HG03442 (cell line): ENCODE results near the gene COPZ2.
"Not testable (repeated sequence)": the region's sequence is repeated elsewhere in the genome, so short reads cannot be mapped to it uniquely, and the experiment has no call there.

Source experiments
- ATAC-seq: cut with Tn5 transposase; IDR thresholded peaks from one replicate; pipeline ENCODE4 v1.9.1; 2021; ENCODE audit warnings: mild to moderate bottlenecking, moderate library complexity; ENCODE audit not compliant: unreplicated experiment

Gene COPZ2

DNA sequence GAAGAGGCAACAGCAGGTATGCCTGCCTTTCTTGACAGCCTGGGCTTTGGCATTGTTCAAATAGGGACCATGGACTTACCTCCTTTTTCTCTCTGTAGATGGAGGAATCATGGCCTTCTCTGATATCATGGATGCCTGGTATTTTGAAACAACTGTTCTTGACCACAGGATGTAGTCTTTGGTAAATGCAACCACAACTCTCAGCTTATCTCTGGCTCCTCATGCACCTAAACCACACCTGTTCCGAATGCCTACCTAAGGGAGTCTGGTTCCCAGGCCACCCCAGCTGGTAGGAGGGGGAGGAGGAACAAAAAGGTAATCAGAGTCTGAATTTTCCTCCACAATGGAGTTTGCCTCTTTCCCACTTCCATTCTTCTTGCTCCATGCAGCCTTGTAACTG is 47.9 kb downstream of the COPZ2 start:
- ATAC-seq = no peak

DNA sequence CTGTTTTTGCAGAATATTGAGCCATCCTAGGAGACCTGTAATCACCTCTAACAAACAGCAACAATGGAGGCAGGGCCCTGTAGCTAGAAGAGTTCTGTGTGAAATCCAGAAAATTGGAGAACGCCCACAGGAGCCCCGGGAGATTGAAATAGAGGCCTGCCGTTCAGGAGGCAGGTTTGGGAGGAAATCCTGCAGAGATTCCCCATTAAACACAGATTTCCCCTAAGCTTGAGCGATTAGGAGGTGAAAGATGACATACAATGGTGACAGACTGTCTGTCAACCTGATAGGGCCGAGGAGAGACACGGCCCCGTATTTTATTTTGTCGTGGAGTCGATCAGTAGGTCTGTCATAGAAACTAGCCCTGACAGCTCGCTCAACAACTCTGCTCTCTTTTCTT is 48.4 kb downstream of the COPZ2 start:
- no peak for ATAC-seq

DNA sequence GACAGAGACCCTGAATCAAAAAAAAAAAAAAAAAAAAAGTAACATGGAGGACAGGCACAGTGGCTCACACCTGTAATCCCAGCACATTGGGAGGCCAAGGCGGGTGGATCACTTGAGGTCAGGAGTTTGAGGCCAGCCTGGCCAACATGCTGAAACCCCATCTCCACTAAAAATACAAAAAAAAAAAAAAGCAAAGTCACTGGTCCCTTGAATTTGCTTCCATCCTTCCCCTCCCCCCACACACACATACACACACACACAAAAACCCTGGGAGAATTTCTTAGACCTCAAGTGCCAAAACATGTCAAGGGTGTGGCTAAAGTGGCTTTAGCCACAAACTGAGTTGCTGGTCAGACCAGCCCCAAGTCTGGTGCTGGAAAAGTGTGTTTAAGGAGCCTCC is 49.2 kb downstream of the COPZ2 start:
- not testable (repeated sequence) for ATAC-seq

DNA sequence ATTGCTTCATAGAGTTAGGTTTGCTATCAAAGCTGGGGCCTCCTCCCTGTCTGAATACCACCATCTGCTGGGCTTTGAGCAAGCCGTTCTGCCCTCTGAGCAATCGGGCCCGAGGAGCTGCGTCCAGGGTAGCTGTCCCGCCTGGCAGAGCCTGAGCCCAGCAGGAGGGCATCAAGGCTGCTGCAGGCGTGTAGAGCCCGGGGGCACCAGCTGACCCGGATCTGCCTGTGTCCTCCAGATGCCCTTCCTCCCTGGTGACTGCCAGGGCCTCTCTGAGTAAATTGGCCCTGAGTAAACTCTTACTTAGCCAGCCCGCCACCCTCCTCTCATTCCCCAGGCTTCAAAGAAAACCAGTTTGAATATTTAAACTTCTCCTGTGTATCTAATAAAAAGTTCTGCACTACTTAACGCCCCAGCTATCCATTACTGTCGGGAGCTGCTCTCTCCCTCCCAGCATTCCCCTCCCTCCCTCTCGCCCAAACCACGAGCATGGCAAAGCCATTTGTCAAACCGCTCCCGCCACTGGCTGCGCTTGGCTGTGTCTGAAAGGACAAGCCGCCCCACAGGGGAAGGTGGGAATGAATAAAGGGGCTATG is 50.3 kb downstream of the COPZ2 start:
- no peak for ATAC-seq

DNA sequence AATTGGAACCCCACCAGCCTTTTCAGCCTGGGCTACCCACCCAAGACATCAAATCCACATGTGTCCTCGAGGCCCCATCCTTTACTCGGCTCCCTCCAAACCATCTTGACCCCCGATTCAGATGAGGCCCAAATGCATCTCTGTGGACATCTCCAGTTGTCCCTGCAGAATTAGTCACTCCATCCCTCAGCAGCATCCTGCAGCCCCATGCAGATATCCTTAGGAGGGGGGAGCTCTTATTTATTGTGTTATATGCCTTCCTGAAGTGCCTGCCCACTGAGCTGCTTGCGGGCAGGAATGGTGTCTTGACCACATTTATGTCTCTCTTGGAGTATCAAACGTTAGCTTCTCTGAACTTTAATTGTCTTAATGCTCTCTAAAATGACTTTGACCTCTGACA is 51.1 kb downstream of the COPZ2 start:
- no peak for ATAC-seq

DNA sequence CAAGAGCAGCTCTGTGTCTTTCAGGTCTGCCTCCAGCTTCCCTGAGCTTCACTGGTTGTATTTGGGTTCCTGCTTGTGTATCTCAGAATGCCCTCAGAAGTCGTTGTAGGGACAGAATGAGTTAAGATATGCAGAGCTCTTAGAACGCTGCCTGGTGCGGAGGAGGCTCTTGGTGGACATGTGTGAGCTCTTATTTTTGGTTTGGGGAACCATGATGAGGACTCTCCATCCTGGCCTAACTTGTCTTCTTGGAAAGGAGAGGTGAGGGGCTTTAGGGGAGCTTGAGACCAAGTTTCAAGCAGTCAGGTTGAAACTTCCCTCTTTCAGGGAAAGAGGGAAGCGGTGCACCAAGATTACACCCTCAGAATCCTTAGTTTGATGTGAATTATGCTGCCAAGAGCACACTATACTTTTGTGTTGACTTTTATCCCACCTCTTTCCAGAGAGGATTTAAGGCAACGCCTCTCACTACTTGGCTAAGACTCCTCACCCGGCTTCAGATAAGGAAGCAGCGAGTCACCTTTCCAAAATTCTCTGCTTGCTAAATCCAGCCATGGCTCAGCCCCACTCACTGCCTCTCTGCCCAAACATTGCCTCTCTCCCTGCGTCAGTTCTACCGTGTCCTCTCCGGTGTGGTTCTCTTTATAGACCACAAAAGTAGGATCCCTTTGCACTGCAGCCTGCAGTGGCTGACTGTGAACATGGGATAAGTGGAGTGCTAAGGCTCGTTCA is 53.9 kb downstream of the COPZ2 start:
- ATAC-seq = no peak

DNA sequence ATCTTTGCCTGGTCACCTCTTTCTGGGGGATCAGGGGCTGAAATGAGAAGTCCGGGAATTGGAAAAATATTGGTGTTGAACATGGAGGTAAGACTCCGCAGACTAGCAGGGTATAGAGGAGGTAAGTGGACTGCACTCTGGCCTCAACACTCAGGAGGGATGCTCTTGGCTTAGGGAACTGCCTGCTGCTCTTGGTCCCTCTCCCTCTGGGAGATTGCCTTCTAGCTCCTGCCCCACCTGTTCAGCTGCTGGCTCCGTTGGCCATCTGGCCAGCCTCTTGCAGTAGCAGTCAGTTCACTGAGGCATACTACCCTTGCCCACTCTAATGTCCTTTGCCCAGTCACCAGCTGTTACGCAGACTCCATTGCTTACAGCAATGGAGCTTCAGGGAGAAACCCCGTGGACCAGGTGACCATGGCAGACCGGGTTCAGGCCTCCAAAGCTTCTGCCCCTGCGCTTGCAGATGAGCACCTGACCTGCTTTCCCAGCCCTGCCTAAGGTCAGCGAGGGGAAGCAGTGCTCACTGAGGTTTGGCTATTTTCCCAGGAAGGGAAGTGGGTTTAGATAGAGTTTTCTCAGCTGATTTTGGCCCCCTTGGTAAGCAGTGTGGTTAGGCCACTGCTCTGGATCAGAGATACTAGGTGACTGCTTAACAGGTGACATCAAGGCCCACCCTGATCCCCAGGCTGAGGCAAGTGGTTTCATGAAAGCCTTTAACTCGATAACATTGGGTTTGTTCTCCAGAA is 54.8 kb downstream of the COPZ2 start:
- no peak for ATAC-seq

DNA sequence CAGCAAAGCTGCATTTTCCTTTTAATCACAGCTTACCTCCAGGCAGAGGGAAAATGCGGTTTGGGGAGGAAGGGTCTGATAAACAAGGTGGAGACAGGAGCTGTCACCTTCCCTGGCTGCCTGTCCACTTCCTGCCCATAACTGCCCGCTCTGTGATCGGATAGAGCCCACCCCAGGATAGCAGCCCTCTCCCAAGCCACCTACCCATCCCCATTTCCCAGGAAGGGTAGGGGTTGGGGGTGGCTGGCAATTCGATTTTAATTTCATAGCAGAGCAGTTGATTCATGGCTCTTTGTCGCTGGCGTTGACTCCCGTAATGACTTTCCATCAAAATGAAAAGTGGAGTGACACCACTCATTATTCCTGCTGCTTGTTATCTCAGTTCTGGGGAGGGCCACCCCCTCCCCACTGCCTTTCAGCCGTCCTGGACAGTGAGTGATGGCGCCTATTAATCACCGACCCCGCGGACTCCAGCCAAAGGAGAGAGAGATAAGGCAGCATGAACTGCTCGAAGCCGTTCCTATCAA is 55.4 kb downstream of the COPZ2 start:
- ATAC-seq = no peak

DNA sequence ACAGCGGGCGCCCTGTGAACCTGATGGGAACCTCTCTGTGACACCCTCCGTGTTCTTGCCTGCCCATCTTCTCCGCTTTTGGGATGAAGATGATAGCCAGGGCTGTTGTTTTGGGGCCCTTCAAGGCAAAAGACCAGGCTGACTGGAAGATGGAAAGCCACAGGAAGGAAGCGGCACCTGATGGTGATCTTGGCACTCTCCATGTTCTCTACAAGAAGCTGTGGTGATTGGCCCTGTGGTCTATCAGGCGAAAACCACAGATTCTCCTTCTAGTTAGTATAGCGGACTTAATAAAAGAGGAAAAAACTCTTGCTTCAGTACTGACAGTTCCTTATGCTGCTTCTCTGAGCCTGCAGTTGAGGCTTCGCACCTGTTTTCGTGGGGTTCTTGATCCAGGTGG is 56.1 kb downstream of the COPZ2 start:
- no peak for ATAC-seq

DNA sequence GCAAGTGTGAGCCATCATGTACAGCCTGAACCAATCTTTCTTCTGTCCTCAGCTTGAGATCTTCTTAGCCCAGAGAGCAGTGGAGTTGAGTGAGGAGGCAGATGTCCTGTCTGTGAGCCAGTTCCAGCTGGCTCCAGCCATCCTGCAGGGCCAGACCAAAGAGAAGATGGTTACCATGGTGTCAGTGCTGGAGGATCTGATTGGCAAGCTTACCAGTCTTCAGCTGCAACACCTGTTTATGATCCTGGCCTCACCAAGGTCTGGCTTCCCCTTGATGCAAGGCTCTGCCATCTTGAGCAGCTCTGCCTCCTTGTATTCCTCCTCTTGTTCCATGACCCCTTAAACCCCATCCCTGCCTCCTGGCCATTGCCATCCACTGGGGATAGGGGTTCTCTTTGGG is 57.1 kb downstream of the COPZ2 start:
- ATAC-seq = no peak

DNA sequence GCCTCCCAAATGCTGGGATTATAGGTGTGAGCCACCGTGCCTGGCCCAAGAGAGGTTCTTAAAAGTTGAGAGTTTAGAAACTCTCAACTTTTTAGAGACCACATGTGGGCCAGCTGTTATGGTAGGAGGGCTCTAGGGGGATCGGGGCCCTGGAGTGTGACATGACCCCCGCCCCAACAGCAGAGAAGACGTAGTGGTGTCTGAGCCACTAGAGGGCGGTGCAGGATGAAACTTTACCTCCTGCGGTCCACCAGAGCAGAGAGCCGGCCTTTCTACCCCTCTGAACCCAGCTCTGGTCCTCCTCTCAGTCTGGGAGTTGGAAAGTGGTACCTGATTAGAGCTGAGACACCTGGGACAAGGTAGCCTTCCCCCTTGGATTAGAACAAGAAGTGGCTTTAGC is 59.3 kb downstream of the COPZ2 start:
- ATAC-seq = no peak
